ENCODE data around the gene NPC2.
"Not testable (repeated sequence)": the region's sequence is repeated elsewhere in the genome, so short reads cannot be mapped to it uniquely, and the experiment has no call there.

The NPC2 gene

GRCh38 chr14:74454397-74454796 lies 38.7 kb downstream of the NPC2 start:
- no CpG with 5 or more reads among the region's 5 CpGs for WGBS (ENCODE audit: insufficient coverage, insufficient read length)
- H3K9me3 ChIP-seq (ENCODE audit: control insufficient read depth, insufficient read depth, low read length); H3K27ac ChIP-seq (ENCODE audit: low read length); H3K4me1 ChIP-seq (ENCODE audit: control insufficient read depth, insufficient read depth, low read length); H3K4me3 ChIP-seq (ENCODE audit: low read length); H3K27me3 ChIP-seq (ENCODE audit: control insufficient read depth, insufficient read depth, low read length); DNase-seq (ENCODE audit: low read depth, low spot score); H3K36me3 ChIP-seq (ENCODE audit: control insufficient read depth, insufficient read depth, low read length): not testable (repeated sequence)

- H3K36me3 ChIP-seq (ENCODE audit: control insufficient read depth, insufficient read depth, low read length), result no peaks in the 10 kb centered on the region
- H3K4me1 ChIP-seq (ENCODE audit: control insufficient read depth, insufficient read depth, low read length), result no peaks in the 10 kb centered on the region
- H3K4me3 ChIP-seq (ENCODE audit: low read length), result no peak overlapping the region
- no peaks in the 10 kb centered on the region for H3K9me3 ChIP-seq (ENCODE audit: control insufficient read depth, insufficient read depth, low read length)
- no peak for DNase-seq (ENCODE audit: low read depth, low spot score)
- no peaks in the 10 kb centered on the region for H3K27me3 ChIP-seq (ENCODE audit: control insufficient read depth, insufficient read depth, low read length)
- no CpG with 5 or more reads among the region's 3 CpGs for WGBS (ENCODE audit: insufficient coverage, insufficient read length)
- H3K27ac ChIP-seq (ENCODE audit: low read length), result no peak overlapping the region
These were observed 48.2 kb downstream of the NPC2 start for GRCh38 chr14:74444866-74445265.

GRCh38 chr14:74442757-74443156 lies 50.3 kb downstream of the NPC2 start:
- DNase-seq (ENCODE audit: low read depth, low spot score), result no peak
- no peak overlapping the region for H3K27ac ChIP-seq (ENCODE audit: low read length)
- no peaks in the 10 kb centered on the region for H3K27me3 ChIP-seq (ENCODE audit: control insufficient read depth, insufficient read depth, low read length)
- H3K9me3 ChIP-seq (ENCODE audit: control insufficient read depth, insufficient read depth, low read length), result no peaks in the 10 kb centered on the region
- H3K4me3 ChIP-seq (ENCODE audit: low read length), result no peak overlapping the region
- no peaks in the 10 kb centered on the region for H3K36me3 ChIP-seq (ENCODE audit: control insufficient read depth, insufficient read depth, low read length)
- no peaks in the 10 kb centered on the region for H3K4me1 ChIP-seq (ENCODE audit: control insufficient read depth, insufficient read depth, low read length)

GRCh38 chr14:74441113-74441512 lies 52.0 kb downstream of the NPC2 start:
- DNase-seq (ENCODE audit: low read depth, low spot score), result no peak
- WGBS (ENCODE audit: insufficient coverage, insufficient read length), result no CpG with 5 or more reads among the region's 3 CpGs
- H3K4me1 ChIP-seq (ENCODE audit: control insufficient read depth, insufficient read depth, low read length), result no peaks in the 10 kb centered on the region
- no peaks in the 10 kb centered on the region for H3K27me3 ChIP-seq (ENCODE audit: control insufficient read depth, insufficient read depth, low read length)
- no peaks in the 10 kb centered on the region for H3K9me3 ChIP-seq (ENCODE audit: control insufficient read depth, insufficient read depth, low read length)
- no peaks in the 10 kb centered on the region for H3K36me3 ChIP-seq (ENCODE audit: control insufficient read depth, insufficient read depth, low read length)
- H3K4me3 ChIP-seq (ENCODE audit: low read length), result no peak overlapping the region
- H3K27ac ChIP-seq (ENCODE audit: low read length), result no peak overlapping the region

GRCh38 chr14:74438351-74438915 lies 54.7 kb downstream of the NPC2 start:
- Histone ChIP-seq H3K27me3 (ENCODE audit: control insufficient read depth, insufficient read depth, low read length) (no peaks in the 10 kb centered on the region), H3K36me3 (ENCODE audit: control insufficient read depth, insufficient read depth, low read length) (no peaks in the 10 kb centered on the region), H3K4me3 (ENCODE audit: low read length) (no peak overlapping the region), H3K9me3 (ENCODE audit: control insufficient read depth, insufficient read depth, low read length) (no peaks in the 10 kb centered on the region), H3K27ac (ENCODE audit: low read length) (no peak overlapping the region), H3K4me1 (ENCODE audit: control insufficient read depth, insufficient read depth, low read length) (peaks cover 2% of the 10 kb centered on the region; the same call in 1 of the 2 replicates)
- no CpG with 5 or more reads among the region's 3 CpGs for WGBS (ENCODE audit: insufficient coverage, insufficient read length)
- no peak for DNase-seq (ENCODE audit: low read depth, low spot score)

GRCh38 chr14:74437496-74438053 lies 55.5 kb downstream of the NPC2 start:
- Histone ChIP-seq H3K27me3 (ENCODE audit: control insufficient read depth, insufficient read depth, low read length) (no peaks in the 10 kb centered on the region), H3K36me3 (ENCODE audit: control insufficient read depth, insufficient read depth, low read length) (no peaks in the 10 kb centered on the region), H3K4me1 (ENCODE audit: control insufficient read depth, insufficient read depth, low read length) (peaks cover 2% of the 10 kb centered on the region; the same call in 1 of the 2 replicates), H3K27ac (ENCODE audit: low read length) (no peak overlapping the region), H3K9me3 (ENCODE audit: control insufficient read depth, insufficient read depth, low read length) (no peaks in the 10 kb centered on the region), H3K4me3 (ENCODE audit: low read length) (no peak overlapping the region)
- no peak for DNase-seq (ENCODE audit: low read depth, low spot score)
- WGBS (ENCODE audit: insufficient coverage, insufficient read length), result no CpG with 5 or more reads among the region's 3 CpGs

GRCh38 chr14:74434294-74434693 lies 58.8 kb downstream of the NPC2 start:
- H3K9me3 ChIP-seq (ENCODE audit: control insufficient read depth, insufficient read depth, low read length), result no peaks in the 10 kb centered on the region
- no peaks in the 10 kb centered on the region for H3K27me3 ChIP-seq (ENCODE audit: control insufficient read depth, insufficient read depth, low read length)
- no peaks in the 10 kb centered on the region for H3K36me3 ChIP-seq (ENCODE audit: control insufficient read depth, insufficient read depth, low read length)
- H3K4me3 ChIP-seq (ENCODE audit: low read length), result no peak overlapping the region
- no peak for DNase-seq (ENCODE audit: low read depth, low spot score)
- no CpG with 5 or more reads among the region's 2 CpGs for WGBS (ENCODE audit: insufficient coverage, insufficient read length)
- peaks cover 8% of the 10 kb centered on the region for H3K4me1 ChIP-seq (ENCODE audit: control insufficient read depth, insufficient read depth, low read length)
- H3K27ac ChIP-seq (ENCODE audit: low read length), result no peak overlapping the region

- Histone ChIP-seq H3K27ac (ENCODE audit: low read length) (no peak overlapping the region), H3K9me3 (ENCODE audit: control insufficient read depth, insufficient read depth, low read length) (no peaks in the 10 kb centered on the region), H3K4me3 (ENCODE audit: low read length) (no peak overlapping the region), H3K4me1 (ENCODE audit: control insufficient read depth, insufficient read depth, low read length) (peaks cover 16% of the 10 kb centered on the region), H3K27me3 (ENCODE audit: control insufficient read depth, insufficient read depth, low read length) (no peaks in the 10 kb centered on the region), H3K36me3 (ENCODE audit: control insufficient read depth, insufficient read depth, low read length) (no peaks in the 10 kb centered on the region)
- no CpG with 5 or more reads among the region's 7 CpGs for WGBS (ENCODE audit: insufficient coverage, insufficient read length)
- no peak for DNase-seq (ENCODE audit: low read depth, low spot score)
These were observed 63.1 kb downstream of the NPC2 start for GRCh38 chr14:74429991-74430390.
